Subcutaneous abdominal adipose tissue (tissue), 5 donors: Measurements from ENCODE around the gene ZNF229.
"Not testable (repeated sequence)": the region's sequence is repeated elsewhere in the genome, so short reads cannot be mapped to it uniquely, and the experiment has no call there.

ENCODE experiments used
- H3K27ac ChIP-seq: one replicate; pipeline ENCODE4 v1.7.0; 2013; ENCODE audit warnings: low read depth, mild to moderate bottlenecking, inconsistent platforms, low read length, moderate library complexity
- H3K27me3 ChIP-seq, 5 donors: one replicate each; pipeline ENCODE4 v1.7.0; 2013; ENCODE audit warnings: low read length in 5 of 5, inconsistent platforms in 1 of 5; ENCODE audit not compliant: control insufficient read depth in 5 of 5, insufficient read depth in 4 of 5
- H3K36me3 ChIP-seq, 5 donors: one replicate each; pipeline ENCODE4 v1.7.0; 2013; ENCODE audit warnings: low read length in 5 of 5; ENCODE audit not compliant: control insufficient read depth in 5 of 5, insufficient read depth in 5 of 5
- H3K4me1 ChIP-seq, 5 donors: one replicate each; pipeline ENCODE4 v1.7.0; 2013; ENCODE audit warnings: low read length in 5 of 5, mild to moderate bottlenecking in 3 of 5, moderate library complexity in 1 of 5; ENCODE audit not compliant: control insufficient read depth in 5 of 5, insufficient read depth in 5 of 5
- H3K4me3 ChIP-seq, 5 donors: one replicate each; pipeline ENCODE4 v1.7.0; 2013; ENCODE audit warnings: low read length in 5 of 5, low read depth in 1 of 5
- H3K9ac ChIP-seq, 5 donors: one replicate each; pipeline ENCODE4 v1.7.0; 2013; ENCODE audit warnings: low read length in 5 of 5, mild to moderate bottlenecking in 4 of 5, moderate library complexity in 3 of 5
- H3K9me3 ChIP-seq, 5 donors: one replicate each; pipeline ENCODE4 v1.7.0; 2013; ENCODE audit warnings: low read length in 5 of 5; ENCODE audit not compliant: control insufficient read depth in 5 of 5
- donor health status: healthy.
- donor health status: healthy.
- donor health status: healthy.
- donor health status: healthy.
- donor health status: healthy.

Gene ZNF229

GRCh38 chr19:44438441-44438840 is 9.8 kb downstream of the ZNF229 start:
- Histone ChIP-seq H3K4me3 (peak overlapping the region in 3 of 5 donors; percentile 12 to 22 (median 16)), H3K9ac (no peak overlapping the region), H3K27me3 (no peaks in the 10 kb centered on the region), H3K27ac (no peak overlapping the region), H3K4me1 (no peaks in the 10 kb centered on the region), H3K9me3 (peaks cover 32 to 79% (median 63%) of the 10 kb centered on the region in 5 donors), H3K36me3 (peaks cover 8 to 22% (median 12%) of the 10 kb centered on the region in 5 donors)

- Histone ChIP-seq H3K4me3 (peak overlapping the region in 1 of 5 donors; percentile 21), H3K27me3 (no peaks in the 10 kb centered on the region), H3K27ac (no peak overlapping the region), H3K4me1 (no peaks in the 10 kb centered on the region), H3K9me3 (peaks cover 30 to 84% (median 62%) of the 10 kb centered on the region in 5 donors), H3K9ac (no peak overlapping the region), H3K36me3 (peaks cover 6 to 25% (median 14%) of the 10 kb centered on the region in 5 donors)
Observed at GRCh38 chr19:44435441-44435840, 12.8 kb downstream of the ZNF229 start.

- Histone ChIP-seq H3K9me3 (peaks cover 59 to 92% (median 83%) of the 10 kb centered on the region in 5 donors), H3K36me3 (peaks cover 21 to 45% (median 23%) of the 10 kb centered on the region in 5 donors), H3K9ac (no peak overlapping the region), H3K4me1 (peaks cover 0 to 4% (median 0%) of the 10 kb centered on the region in 5 donors), H3K27ac (no peak overlapping the region), H3K27me3 (no peaks in the 10 kb centered on the region), H3K4me3 (peak overlapping the region in 3 of 5 donors; percentile 8 to 39 (median 35))
Observed at GRCh38 chr19:44430956-44431355, 17.3 kb downstream of the ZNF229 start.

GRCh38 chr19:44415553-44415952 is 32.7 kb downstream of the ZNF229 start:
- not testable (repeated sequence) for H3K36me3 ChIP-seq, H3K9ac ChIP-seq, H3K27me3 ChIP-seq, H3K27ac ChIP-seq, H3K4me1 ChIP-seq, H3K4me3 ChIP-seq
- peaks cover 7 to 60% (median 37%) of the 10 kb centered on the region in 5 donors for H3K9me3 ChIP-seq

GRCh38 chr19:44401139-44402115 is 46.8 kb downstream of the ZNF229 start, which contains the start of gene ZNF285:
Gene ZNF285 (minus strand): TSS chr19:44401608. CDS start chr19:44397213, 4,395 bp downstream.
- Histone ChIP-seq H3K9me3 (peaks cover 0 to 31% (median 12%) of the 10 kb centered on the region in 5 donors), H3K27ac (no peak within 1 kb of the TSS), H3K27me3 (no peaks in the 10 kb centered on the region), H3K9ac (peak within 1 kb of the TSS in 4 of 5 donors; percentile 31 to 74 (median 56)), H3K4me3 (peak within 1 kb of the TSS; percentile 82 to 95 (median 90)), H3K4me1 (peaks cover 0 to 12% (median 6%) of the 10 kb centered on the region in 5 donors), H3K36me3 (peaks cover 0 to 3% (median 3%) of the 10 kb centered on the region in 5 donors)

GRCh38 chr19:44389268-44389667 is 59.0 kb downstream of the ZNF229 start:
- peaks cover 3 to 28% (median 15%) of the 10 kb centered on the region in 5 donors for H3K9me3 ChIP-seq
- peaks cover 8 to 33% (median 26%) of the 10 kb centered on the region in 5 donors for H3K36me3 ChIP-seq
- H3K4me3 ChIP-seq, H3K9ac ChIP-seq, H3K27me3 ChIP-seq, H3K27ac ChIP-seq, H3K4me1 ChIP-seq: not testable (repeated sequence)
